Suppressor macrophage treated with lipopolysaccharide for 4 hours (primary cell): ENCODE measurements around the gene CCDC18.
"Not testable (repeated sequence)": the region's sequence is repeated elsewhere in the genome, so short reads cannot be mapped to it uniquely, and the experiment has no call there.

Experiments used
- DNase-seq: peaks from one replicate; pipeline ENCODE4 v3.0.0-alpha.2; 2020

The CCDC18 gene

DNA sequence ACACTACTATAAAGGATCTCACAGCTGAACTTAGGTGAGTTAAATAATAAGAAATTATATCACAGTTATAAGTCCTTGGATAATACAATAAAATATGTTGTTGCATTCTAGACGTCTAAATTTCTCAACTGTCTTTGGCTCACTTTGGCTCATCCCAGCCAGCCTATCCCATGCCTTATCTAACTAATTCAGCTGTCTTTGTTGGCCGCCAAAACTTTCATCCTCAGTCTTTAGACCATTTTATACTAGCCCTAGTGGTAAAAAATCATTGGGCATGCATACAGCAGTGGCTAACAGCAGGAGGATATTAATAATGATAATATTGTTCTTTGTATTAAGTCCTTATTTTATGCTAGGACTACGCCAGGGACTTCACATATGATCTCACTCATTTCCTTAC, 59.3 kb downstream of the CCDC18 start:
- no peak for DNase-seq

DNA sequence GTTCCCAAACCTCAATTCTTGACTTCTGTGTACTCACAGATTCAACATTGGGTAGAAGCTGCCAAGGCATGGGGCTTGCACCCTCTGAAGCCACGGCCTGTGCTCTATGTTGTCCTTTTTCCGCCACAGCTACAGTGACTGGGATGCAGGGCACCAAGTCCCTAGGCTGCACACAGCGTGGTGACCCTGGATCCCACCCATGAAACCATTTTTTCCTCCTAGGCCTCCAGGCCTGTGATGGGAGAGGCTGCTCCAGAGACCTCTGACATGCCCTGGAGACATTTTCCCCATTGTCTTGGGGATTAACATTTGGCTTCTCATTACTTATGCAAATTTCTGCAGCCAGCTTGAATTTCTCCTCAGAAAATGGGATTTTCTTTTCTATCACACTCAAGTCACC, 62.7 kb downstream of the CCDC18 start:
- not testable (repeated sequence) for DNase-seq

DNA sequence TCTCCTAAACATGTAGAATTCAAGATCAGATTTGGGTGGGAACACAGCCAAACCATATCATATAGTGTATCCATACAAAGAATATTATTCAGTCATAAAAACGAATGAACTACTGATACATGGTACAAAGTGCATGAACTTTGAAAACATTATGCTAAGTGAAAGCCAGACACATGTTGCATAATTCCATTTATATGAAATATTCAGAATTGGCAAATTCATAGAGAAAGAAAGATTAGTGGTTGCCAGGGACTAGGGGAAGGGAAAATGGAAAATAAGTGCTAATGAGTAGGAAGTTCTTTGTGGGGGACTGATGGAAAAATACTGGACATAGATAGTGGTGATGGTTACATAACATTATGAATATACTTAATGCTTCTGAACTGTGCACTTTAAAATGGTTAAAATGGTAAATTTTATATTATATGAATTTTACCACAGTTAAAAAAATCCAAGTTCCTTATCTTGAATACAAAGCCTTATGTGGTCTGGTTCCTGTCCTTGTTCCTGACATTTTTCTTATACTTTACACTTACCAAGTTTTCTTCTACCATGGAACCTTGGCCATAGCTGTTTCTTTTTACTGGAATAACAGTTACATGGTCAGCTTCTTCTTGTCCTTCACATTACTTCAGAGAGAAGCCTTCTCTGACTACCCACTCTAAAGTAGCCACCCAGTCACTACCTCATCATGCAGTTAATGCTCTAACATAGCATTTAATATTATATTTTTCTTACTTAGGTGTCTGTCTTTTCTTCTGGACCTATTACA, 64.0 kb downstream of the CCDC18 start:
- peak; percentile 7 for DNase-seq

DNA sequence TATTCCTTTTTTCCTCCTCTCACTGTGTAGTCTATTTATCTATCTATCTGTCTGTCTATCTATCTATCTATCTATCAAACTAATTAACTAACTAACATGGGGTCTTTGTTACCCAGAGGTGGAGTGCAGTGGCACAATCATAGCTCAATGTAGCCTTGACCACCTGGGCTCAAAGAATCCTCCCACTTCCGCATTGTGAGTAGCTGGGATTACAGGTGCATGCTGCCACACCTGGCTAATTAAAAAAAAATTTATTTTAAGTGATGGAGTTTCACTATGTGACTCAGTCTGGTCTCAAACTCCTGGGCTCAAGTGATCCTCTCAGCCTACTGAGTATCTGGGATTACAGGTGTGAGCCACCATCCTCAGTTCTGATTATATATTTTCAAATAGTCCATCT, 71.4 kb downstream of the CCDC18 start:
- DNase-seq = no peak

DNA sequence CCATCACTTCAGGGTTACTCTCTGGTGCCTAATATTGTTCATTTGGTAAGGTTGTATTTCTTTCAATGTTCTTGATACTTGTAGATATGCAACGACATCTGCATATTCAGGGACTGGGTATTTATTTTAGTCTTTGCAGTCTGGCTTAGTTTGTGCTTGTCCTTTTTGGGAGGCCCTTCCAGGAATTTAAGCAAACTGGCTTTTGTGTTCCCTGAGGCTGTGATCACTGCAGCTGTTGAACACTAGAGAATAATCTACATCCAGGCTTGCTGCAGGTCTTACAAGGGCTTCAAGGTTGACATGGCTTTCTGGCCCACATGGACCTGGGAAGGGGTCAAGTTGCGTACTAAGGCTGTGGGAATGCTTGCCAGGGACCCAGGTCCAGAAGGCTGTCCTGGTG, 72.1 kb downstream of the CCDC18 start:
- DNase-seq = no peak

DNA sequence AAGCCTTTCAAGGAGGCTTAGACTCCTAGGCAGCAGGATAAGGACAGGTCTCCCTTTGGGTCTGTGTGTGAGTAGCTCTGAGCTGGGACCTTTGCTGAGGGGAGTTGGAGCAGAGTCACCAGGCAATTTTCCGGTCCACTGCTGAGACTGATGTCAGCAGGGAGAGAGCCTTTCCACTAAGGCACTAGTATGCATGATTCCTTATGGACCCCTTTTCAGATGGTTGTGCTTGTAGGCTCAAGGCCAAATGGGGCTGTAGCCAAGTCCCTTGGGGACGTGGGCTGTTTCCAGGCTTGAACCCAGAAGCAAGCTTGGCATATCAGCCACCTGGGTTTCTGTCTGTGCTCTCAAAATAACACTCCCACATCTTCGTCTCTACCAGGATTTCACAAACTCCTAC, 73.0 kb downstream of the CCDC18 start:
- DNase-seq = no peak

DNA sequence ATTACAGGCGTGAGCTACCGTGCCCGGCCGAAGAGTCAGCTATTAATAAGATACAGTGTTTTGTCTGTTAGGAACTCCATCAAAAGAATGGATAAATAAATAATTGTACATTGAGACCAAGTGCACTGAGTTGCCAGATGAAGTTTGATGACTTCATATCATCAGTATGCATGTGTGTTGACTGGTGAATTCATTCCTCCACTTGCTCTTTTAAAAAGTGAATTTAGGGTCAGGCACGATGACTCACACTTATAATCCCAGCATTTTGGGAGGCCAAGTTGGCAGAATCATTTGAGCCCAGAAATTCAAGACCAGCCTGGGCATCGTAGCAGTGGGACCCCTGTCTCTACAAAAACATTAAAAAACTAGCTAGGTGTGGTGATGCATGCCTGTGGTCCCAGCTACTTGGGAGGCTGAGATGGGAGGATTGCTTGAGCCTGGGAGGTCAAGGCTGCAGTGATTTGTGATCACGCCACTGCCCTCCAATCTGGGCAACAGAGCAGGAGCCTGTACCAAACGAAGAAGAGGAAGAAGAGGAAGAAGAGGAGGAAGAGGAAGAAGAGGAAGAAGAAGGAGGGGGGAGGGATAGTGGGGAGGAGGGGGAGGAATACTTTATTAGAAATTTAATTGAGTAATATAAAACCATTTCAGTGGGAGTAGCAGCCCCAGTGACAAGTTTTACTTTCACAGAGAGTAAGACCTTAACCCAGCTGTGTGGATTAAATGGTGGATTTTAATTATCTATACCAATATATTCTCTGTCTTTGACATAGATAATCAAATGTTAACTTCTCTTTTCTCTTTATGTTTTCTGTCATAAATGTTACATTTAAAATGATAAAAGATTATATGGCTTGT, 74.9 kb downstream of the CCDC18 start:
- DNase-seq = no peak

DNA sequence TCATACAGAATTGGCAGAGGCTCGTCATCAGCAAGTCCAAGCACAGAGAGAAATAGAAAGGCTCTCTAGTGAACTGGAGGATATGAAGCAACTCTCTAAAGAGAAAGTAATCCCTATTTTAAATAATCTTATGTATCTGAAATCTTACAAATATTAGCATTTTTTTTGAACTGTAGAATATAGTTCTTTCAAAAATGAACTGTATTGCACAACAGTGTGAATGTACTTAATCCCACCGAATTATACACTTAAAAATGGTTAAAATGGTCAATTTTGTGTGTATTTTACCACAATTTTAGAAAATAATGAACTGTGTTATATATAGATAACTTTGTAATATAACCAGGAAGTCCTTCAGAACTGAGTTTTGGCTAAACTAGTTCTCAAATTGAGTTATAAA, 75.9 kb downstream of the CCDC18 start:
- no peak for DNase-seq

DNA sequence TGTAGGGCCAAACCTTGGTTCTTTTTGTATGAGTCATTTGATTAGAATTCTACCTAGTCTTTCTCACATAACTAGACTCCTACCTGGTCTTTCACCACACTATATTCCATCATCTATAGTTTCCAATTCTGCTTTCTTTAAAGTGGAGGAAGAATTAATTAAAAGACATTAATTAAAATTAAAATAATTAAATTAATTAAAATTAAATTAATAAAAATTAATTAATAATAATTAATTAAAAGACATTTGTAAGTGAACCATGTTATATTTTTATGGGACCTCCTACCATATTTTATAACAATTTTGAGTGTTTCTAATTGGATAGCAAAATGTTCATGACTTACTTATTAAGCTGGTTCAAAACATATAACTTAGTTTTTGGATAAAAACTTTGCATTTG, 77.4 kb downstream of the CCDC18 start:
- DNase-seq = no peak

DNA sequence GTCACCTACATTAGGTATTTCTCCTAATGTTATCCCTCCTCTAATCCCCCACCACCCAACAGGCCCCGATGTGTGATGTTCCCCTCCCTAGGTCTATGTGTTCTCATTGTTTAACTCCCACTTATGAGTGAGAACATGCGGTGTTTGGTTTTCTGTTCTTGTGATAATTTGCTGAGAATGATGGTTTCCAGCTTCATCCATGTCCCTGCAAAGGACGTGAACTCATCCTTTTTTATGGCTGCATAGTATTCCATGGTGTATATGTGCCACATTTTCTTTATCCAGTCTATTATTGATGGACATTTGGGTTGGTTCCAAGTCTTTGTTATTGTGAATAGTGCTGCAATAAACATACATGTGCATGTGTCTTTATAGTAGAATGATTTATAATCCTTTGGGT, 80.2 kb downstream of the CCDC18 start:
- DNase-seq = not testable (repeated sequence)

DNA sequence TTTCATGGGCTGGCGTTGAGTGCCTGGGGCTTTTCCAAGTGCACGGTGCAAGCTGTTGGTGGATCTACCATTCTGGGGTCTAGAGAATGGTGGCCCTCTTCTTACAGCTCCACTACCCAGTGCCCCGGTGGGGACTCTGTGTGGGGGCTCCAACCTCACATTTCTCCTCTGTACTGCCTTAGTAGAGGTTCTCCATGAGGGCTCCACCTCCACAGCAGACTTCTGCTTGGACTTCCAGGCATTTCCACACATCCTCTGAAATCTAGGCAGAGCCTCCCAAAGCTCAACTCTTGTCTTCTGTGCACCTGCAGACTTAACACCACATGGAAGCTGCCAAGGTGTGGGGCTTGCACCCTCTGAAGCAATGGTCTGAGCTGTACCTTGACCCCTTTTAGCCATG, 82.1 kb downstream of the CCDC18 start:
- DNase-seq = no peak

DNA sequence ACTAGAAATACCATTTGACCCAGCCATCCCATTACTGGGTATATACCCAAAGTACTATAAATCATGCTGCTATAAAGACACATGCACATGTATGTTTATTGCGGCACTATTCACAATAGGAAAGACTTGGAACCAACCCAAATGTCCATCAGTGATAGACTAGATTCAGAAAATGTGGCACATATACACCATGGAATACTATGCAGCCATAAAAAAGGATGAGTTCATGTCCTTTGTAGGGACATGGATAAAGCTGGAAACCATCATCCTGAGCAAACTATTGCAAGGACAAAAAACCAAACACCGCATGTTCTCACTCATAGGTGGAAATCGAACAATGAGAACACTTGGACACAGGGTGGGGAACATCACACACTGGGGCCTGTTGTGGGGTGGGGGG, 88.4 kb downstream of the CCDC18 start:
- not testable (repeated sequence) for DNase-seq

DNA sequence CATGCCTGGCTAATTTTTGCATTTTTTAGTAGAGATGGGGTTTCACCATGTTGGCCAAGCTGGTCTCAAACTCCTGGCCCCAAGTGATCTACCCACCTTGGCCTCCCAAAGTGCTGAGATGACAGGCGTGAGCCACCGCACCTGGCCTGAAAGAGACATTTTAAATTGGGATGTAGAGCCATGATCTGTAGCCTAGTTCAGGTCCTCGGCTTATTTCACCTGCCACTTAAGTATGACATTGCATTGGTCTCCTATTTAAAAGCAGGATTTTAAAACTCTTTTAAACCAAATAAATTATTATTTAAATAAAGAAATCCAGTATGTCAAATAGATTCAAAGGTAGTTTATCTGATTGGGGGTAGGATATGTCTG, 94.7 kb downstream of the CCDC18 start:
- DNase-seq = not testable (repeated sequence)

DNA sequence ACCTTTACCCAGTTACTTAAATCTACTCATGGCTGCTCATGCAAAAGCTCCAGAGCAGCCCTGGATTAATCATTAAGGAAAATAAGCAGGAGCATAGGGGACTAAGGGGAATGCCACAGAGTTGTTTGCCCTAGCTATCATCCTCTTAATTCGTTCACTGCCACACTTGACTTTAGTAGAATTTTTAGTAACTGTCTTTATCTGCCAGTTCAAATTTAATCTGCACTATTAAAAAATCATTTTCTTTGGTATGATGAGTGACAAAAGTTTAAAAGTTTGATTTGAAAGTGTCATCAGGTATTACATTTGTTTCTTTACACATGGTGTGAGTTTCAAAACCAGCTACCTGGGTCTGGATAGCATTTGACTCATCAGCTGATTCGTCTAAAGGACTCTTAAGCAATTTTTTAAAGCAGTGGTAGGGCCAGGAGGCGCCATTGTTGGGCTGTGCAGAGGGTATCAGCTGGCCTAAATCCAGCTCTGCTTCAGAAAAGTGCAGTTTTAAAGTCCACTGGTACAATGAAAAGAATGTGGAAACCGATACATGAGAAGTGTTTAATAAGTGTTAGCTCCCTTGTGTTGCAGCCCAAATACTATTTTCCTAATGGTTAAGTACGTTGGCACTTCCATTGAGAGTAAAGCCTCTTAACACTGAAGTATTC, 95.2 kb downstream of the CCDC18 start:
- DNase-seq = no peak

DNA sequence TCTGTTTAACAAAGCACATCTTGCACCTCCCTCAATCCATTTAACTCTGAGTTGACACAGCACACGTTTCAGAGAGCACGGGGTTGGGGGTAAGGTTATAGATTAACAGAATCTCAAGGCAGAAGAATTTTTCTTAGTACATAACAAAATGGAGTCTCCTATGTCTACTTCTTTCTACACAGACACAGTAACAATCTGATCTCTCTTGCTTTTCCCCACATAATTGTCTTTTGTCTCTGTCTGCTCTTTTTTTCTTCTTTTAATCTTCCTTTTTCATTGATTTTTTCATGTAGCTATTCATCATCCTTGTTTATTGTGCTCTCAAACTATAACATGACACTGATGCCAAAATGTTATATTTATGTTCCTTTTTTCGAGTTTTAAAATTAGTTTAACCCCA, 97.0 kb downstream of the CCDC18 start:
- not testable (repeated sequence) for DNase-seq

DNA sequence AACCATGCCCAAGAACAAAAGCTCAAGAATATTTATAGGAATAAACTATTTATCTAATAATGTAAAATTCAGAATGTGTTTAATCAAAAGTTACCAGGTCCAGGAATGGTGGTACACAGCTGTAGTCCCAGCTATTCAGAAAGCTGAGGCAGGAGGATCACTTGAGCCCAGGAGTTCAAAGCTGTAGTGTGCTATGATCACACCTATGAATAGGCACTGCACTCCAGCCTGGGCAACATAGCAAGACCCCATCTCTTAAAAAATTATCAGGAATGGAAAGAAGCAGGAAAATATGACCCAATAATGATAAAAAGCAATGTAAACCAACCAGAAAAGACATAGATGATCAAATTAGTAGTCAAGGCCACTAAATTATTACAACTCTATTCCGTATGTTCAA, 103.0 kb downstream of the CCDC18 start:
- no peak for DNase-seq

DNA sequence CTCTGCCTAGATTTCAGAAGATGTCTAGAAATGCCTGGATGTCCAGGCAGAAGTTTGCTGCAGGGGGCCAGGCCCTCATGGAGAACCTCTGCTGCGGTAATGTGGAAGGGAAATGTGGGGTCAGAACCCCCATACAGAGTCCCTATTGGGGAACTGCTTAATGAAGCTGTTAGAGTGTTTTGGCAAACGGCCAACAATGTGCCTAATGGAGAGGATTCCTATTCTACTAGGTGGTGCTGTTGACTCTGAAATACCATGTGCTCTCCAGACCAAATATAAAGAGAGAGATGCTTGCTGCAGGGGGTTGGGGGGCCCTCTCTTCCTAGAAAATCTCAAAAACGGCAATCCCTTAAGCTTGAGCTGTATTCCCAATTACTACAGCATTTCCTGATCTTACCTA, 108.0 kb downstream of the CCDC18 start:
- DNase-seq = no peak

DNA sequence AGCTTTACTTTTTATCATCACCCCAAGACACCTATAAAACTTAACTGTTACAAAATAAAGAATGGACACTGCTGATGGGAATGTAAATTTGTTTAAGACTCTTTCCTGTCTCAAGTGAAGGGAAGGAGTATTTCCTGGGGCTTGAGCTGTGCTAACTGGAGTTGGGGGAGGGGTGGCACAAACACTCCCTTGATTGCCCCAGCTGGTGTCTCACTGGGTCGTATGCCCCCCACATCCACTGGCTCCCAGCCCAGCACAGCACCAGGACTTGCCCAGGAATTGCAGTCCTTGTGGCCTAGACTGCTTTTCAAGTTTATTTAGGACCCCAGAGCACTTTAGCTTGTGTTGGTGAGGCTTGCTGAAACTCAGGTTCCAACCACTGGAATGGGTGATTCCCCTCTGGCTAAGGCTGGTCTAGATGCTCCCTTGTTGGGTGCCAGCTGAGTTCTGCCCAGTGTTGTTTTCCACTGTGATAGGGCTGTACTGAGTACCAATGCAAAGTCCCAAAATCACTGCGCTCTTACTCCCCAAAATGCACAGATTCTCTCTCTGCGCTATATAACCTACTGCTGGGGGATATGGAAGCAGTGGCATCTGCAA, 116.1 kb downstream of the CCDC18 start:
- no peak for DNase-seq

DNA sequence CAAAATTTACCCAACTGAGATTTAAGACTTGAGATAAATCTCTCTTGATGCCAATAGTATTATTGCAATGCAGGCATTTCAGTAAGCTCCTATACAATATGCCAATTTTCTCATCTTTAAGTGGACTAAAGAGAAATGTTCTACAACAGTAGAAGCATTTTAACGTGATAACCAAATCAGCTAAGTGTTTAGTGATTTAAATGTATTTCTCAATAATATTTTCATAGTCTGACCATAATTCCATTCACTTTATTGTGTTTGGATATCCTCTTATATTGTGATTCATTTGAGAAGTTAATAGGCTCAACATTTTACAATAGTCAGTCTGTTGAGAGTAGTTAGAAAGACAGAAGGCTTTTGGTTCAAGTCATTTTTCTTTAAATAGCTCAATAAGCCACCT, 120.6 kb downstream of the CCDC18 start:
- no peak for DNase-seq

DNA sequence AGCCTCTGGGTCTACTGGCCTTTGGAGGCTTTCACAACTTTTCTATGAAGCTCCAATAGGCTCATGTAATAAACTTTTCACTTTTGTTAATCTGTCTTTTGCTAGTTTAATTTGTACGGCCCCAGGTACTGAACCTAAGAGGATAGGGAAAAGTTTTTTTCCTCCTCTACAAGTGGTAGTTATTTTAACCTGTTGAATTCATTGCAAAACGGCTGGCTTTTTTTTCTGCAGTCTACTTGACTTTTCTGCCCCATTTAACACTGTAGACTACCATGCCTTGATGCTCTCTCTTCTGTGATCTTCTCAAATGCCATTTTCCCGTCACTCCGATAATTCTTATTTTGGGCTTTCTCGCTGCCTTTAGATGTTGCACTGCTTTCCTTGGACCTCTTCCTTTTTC, 121.6 kb downstream of the CCDC18 start:
- DNase-seq = no peak

DNA sequence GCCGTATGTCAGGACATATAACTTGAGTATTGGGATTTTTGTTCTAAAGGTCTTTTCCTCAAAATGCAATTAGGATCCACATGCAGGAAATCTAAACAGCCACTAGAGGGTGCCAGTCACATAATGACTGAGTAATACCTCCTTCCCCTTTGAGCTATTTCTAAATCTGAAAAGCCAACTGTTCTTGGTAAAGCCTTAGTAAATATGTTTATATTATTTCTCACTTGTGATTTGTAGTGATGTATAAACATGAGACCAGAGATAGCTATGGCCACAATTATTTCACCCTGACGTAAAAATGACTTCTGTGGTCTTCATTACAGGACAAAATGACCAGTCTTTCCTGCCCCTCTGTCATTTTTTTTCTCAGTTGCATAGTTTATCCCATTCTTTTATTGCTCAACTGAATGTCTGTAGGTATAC, 124.2 kb downstream of the CCDC18 start:
- DNase-seq = peak; percentile 82

DNA sequence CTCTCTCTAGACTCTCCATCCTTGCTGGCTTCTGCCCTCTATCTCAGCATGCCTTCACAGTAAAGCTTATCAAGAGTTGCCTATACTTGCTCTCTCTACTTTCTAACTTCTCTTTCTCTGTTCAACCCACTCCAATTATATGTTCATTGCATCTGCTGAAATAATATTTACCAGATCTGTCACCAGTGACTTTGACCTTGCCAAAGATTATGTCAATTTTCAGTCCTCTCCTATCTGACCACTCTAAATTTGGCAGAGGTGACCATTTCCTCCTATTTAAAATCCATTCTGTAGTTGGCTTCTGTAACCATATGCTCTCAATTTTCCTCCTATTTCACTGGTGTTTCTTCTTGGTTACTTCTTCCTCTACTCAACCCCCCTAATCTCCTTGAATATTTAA, 126.4 kb downstream of the CCDC18 start:
- DNase-seq = no peak

DNA sequence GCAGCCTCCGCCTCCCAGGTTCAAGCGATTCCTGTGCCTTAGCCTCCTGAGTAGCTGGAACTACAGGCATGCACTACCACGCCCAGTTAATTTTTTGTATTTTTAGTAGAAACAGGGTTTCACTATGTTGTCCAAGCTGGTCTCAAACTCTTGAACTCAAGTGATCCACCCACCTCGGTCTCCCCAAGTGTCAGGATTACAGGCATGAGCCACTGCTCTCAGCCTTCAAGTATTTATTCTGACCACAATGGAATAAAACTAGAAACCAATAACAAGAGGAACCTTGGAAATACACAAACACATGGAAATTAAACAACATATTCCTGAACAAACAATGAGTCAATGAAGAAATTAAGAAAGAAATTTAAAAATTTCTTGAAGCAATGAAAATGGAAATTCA, 132.5 kb downstream of the CCDC18 start:
- no peak for DNase-seq
